ENCODE measurements around the gene FOXA3. TPM values are rescaled to one million over a fixed set of nuclear protein-coding genes. Genes with fewer than 3 reads are reported as not detected.

The FOXA3 gene
- total RNA-seq, 4 donors from 2014 or later = 1.9 to 24.4 (median 9.2) TPM

- WGBS, 2 donors (ENCODE audit: low coverage in 1 of 2) = 87 to 100% methylated on average over 2 to 4 of the region's 4 CpGs
- in situ Hi-C loops (cut with MboI; ENCODE audit: low pct_ligation_motif_present in 1 of 4, low pct_unique_long_range_greater_than_20kb in 1 of 4, low sequenced_read_pairs in 3 of 4) = no loop called here
- H3K9me3 ChIP-seq = no peaks in the 10 kb centered on the region
- DNase-seq = no peak
- TF ChIP-seq CTCF (IDR thresholded peaks at IDR 0.05) = peak in 1 of 5 experiments; percentile 24
- no peak for TF ChIP-seq EP300 (IDR thresholded peaks at IDR 0.05; ENCODE audit: low read depth)
- no peak for TF ChIP-seq POLR2AphosphoS5 (IDR thresholded peaks at IDR 0.05)
- no peak for TF ChIP-seq POLR2A (IDR thresholded peaks at IDR 0.05)
- peaks cover 0 to 63% (median 31%) of the 10 kb centered on the region in 4 donors for H3K36me3 ChIP-seq
- intact Hi-C loops (cut with DNase I; ENCODE audit: low total_unique reads) = no loop called here
- no peaks in the 10 kb centered on the region for H3K27me3 ChIP-seq
- no peaks in the 10 kb centered on the region for H3K4me1 ChIP-seq
- H3K27ac ChIP-seq = no peak overlapping the region
- H3K4me3 ChIP-seq = no peak overlapping the region
These were observed 15.2 kb upstream of the FOXA3 start for GRCh38 chr19:45848922-45849321.

- in situ Hi-C loops (cut with MboI; ENCODE audit: low pct_ligation_motif_present in 1 of 4, low pct_unique_long_range_greater_than_20kb in 1 of 4, low sequenced_read_pairs in 3 of 4) = no loop called here
- WGBS, 2 donors (ENCODE audit: low coverage in 1 of 2) = 83 to 96% methylated on average over 1 to 10 of the region's 10 CpGs
These were observed 11.9 kb upstream of the FOXA3 start for GRCh38 chr19:45852145-45852750.

GRCh38 chr19:45852983-45853382 is 11.1 kb upstream of the FOXA3 start:
- 82% methylated on average over 6 of the region's 7 CpGs; no CpG with 5 or more reads in 1 of the 2 donors for WGBS, 2 donors (ENCODE audit: low coverage in 1 of 2)
- H3K4me1 ChIP-seq = no peaks in the 10 kb centered on the region
- DNase-seq = no peak
- TF ChIP-seq EP300 (IDR thresholded peaks at IDR 0.05; ENCODE audit: low read depth) = no peak
- TF ChIP-seq CTCF (IDR thresholded peaks at IDR 0.05) = no peak
- TF ChIP-seq POLR2A (IDR thresholded peaks at IDR 0.05) = no peak
- TF ChIP-seq POLR2AphosphoS5 (IDR thresholded peaks at IDR 0.05) = no peak
- H3K4me3 ChIP-seq = no peak overlapping the region
- intact Hi-C loops (cut with DNase I; ENCODE audit: low total_unique reads) = no loop called here
- no peaks in the 10 kb centered on the region for H3K9me3 ChIP-seq
- in situ Hi-C loops (cut with MboI; ENCODE audit: low pct_ligation_motif_present in 1 of 4, low pct_unique_long_range_greater_than_20kb in 1 of 4, low sequenced_read_pairs in 3 of 4) = no loop called here
- H3K27ac ChIP-seq = no peak overlapping the region
- H3K36me3 ChIP-seq = peaks cover 0 to 35% (median 14%) of the 10 kb centered on the region in 4 donors
- H3K27me3 ChIP-seq = no peaks in the 10 kb centered on the region

More at GRCh38 chr19:45852145-45852750, 11.9 kb upstream of the FOXA3 start:
- H3K9me3 ChIP-seq = no peaks in the 10 kb centered on the region
- H3K36me3 ChIP-seq = peaks cover 0 to 40% (median 18%) of the 10 kb centered on the region in 4 donors
- intact Hi-C loops (cut with DNase I; ENCODE audit: low total_unique reads) = no loop called here
- no peaks in the 10 kb centered on the region for H3K27me3 ChIP-seq
- no peak for DNase-seq
- no peak for TF ChIP-seq CTCF (IDR thresholded peaks at IDR 0.05)
- no peak for TF ChIP-seq EP300 (IDR thresholded peaks at IDR 0.05; ENCODE audit: low read depth)
- no peak for TF ChIP-seq POLR2AphosphoS5 (IDR thresholded peaks at IDR 0.05)
- TF ChIP-seq POLR2A (IDR thresholded peaks at IDR 0.05) = no peak
- H3K27ac ChIP-seq = no peak overlapping the region
- H3K4me1 ChIP-seq = no peaks in the 10 kb centered on the region
- H3K4me3 ChIP-seq = no peak overlapping the region

GRCh38 chr19:45854167-45854778 is 9.9 kb upstream of the FOXA3 start:
- WGBS, 2 donors (ENCODE audit: low coverage in 1 of 2) = 96% methylated on average over 16 of the region's 16 CpGs; no CpG with 5 or more reads in 1 of the 2 donors
- no peaks in the 10 kb centered on the region for H3K27me3 ChIP-seq
- H3K36me3 ChIP-seq = peaks cover 0 to 39% (median 11%) of the 10 kb centered on the region in 4 donors
- TF ChIP-seq EP300 (IDR thresholded peaks at IDR 0.05; ENCODE audit: low read depth) (no peak), CTCF (IDR thresholded peaks at IDR 0.05) (no peak), POLR2AphosphoS5 (IDR thresholded peaks at IDR 0.05) (no peak), POLR2A (IDR thresholded peaks at IDR 0.05) (no peak)
- H3K4me1 ChIP-seq = no peaks in the 10 kb centered on the region
- H3K4me3 ChIP-seq = no peak overlapping the region
- no peak for DNase-seq
- H3K9me3 ChIP-seq = no peaks in the 10 kb centered on the region
- in situ Hi-C loops (cut with MboI; ENCODE audit: low pct_ligation_motif_present in 1 of 4, low pct_unique_long_range_greater_than_20kb in 1 of 4, low sequenced_read_pairs in 3 of 4) (no loop called here), intact Hi-C loops (cut with DNase I; ENCODE audit: low total_unique reads) (no loop called here)
- H3K27ac ChIP-seq = no peak overlapping the region
